Neural progenitor cell (in vitro differentiated cells): ENCODE measurements around the gene PRKAG2. TPM values are rescaled to one million over a fixed set of nuclear protein-coding genes. Genes with fewer than 3 reads are reported as not detected.
A peak's percentile ranks its signal among the peaks of the same experiment; 100 is the strongest.

ENCODE experiments used
- DNase-seq: peaks from one replicate; pipeline ENCODE4 v3.0.0-alpha.2; 2016; ENCODE audit warnings: low spot score
- H2AFZ ChIP-seq: fragments of 200-600 bp; sonication (generic); replicated peaks from 2 replicates; pipeline ENCODE4 v1.6.1; 2016; ENCODE audit warnings: antibody characterized with exemption
- H3F3A ChIP-seq: fragments of 200-600 bp; sonication (generic); 2 replicates; pipeline ENCODE4 v1.6.1; 2016; ENCODE audit warnings: antibody characterized with exemption, low read depth
- H3K27ac ChIP-seq: fragments of 200-600 bp; sonication (generic); 2 replicates; pipeline ENCODE4 v1.5.1; 2016; ENCODE audit warnings: mild to moderate bottlenecking
- H3K27me3 ChIP-seq: fragments of 200-600 bp; sonication (generic); 2 replicates; pipeline ENCODE4 v1.6.1; 2016; ENCODE audit warnings: mild to moderate bottlenecking, moderate library complexity
- H3K36me3 ChIP-seq: fragments of 200-600 bp; sonication (generic); 2 replicates; pipeline ENCODE4 v1.5.1; 2016
- H3K4me1 ChIP-seq: fragments of 200-600 bp; sonication (generic); 2 replicates; pipeline ENCODE4 v1.6.1; 2016; ENCODE audit warnings: mixed run types
- H3K4me2 ChIP-seq: fragments of 200-600 bp; sonication (generic); 2 replicates; pipeline ENCODE4 v1.6.1; 2016
- H3K4me3 ChIP-seq: fragments of 200-600 bp; sonication (generic); 2 replicates; pipeline ENCODE4 v1.5.1; 2016
- H3K79me2 ChIP-seq: fragments of 200-600 bp; sonication (generic); 2 replicates; pipeline ENCODE4 v1.6.1; 2016; ENCODE audit warnings: low read depth
- H3K9ac ChIP-seq: fragments of 200-600 bp; sonication (generic); 2 replicates; pipeline ENCODE4 v1.6.1; 2016
- H3K9me3 ChIP-seq: fragments of 200-600 bp; sonication (generic); 2 replicates; pipeline ENCODE4 v1.5.1; 2016; ENCODE audit warnings: low read depth
- H4K20me1 ChIP-seq: fragments of 200-600 bp; sonication (generic); 2 replicates; pipeline ENCODE4 v1.6.1; 2016; ENCODE audit warnings: low read depth
- H3K27ac Mint-ChIP-seq: 3 replicates; pipeline ENCODE4 v1.8.0; 2021; ENCODE audit warnings: mixed read lengths
- H3K27me3 Mint-ChIP-seq: 2 replicates; pipeline ENCODE4 v1.8.0; 2022; ENCODE audit warnings: low read depth, mild to moderate bottlenecking, inconsistent platforms, moderate library complexity, mixed read lengths; ENCODE audit not compliant: insufficient read depth
- H3K36me3 Mint-ChIP-seq: 3 replicates; pipeline ENCODE4 v1.8.0; 2021; ENCODE audit warnings: mixed read lengths
- H3K4me1 Mint-ChIP-seq: 3 replicates; pipeline ENCODE4 v1.8.0; 2021; ENCODE audit warnings: mixed read lengths
- H3K4me3 Mint-ChIP-seq: 3 replicates; pipeline ENCODE4 v1.8.0; 2021; ENCODE audit warnings: mild to moderate bottlenecking, moderate library complexity, mixed read lengths
- H3K9me3 Mint-ChIP-seq: 3 replicates; pipeline ENCODE4 v1.8.0; 2020; ENCODE audit warnings: mixed read lengths
- CTCF ChIP-seq: fragments of 200-600 bp; sonication (generic); IDR thresholded peaks from 2 replicates; pipeline ENCODE4 v1.5.1; 2017; ENCODE audit warnings: antibody characterized with exemption, mild to moderate bottlenecking
- EZH2 ChIP-seq: fragments of 200-600 bp; sonication (generic); IDR thresholded peaks from 2 replicates; pipeline ENCODE4 v1.6.1; 2017; ENCODE audit warnings: antibody characterized with exemption, mild to moderate bottlenecking, moderate library complexity
- EZH2phosphoT487 ChIP-seq: fragments of 200-600 bp; sonication (generic); IDR thresholded peaks from 2 replicates; pipeline ENCODE4 v1.6.1; 2017; ENCODE audit warnings: antibody characterized with exemption
- total RNA-seq: library from RNA; depleted of rRNA; stranded (reverse); fragments of >200 nt; gene quantifications from 2 replicates; pipeline ENCODE4 v1.2.3, GENCODE V29; 2015; ENCODE audit warnings: low replicate concordance

The PRKAG2 gene
- total RNA-seq, 1 donor from 2014 or later, result 11.4 TPM

- TF ChIP-seq EZH2phosphoT487 (no peak), CTCF (no peak), EZH2 (no peak)
- H3F3A ChIP-seq, result no peaks in the 10 kb centered on the region
- Mint-ChIP-seq H3K4me3 (peak overlapping the region; percentile 37), H3K27ac (peak overlapping the region; percentile 43), H3K36me3 (no peaks in the 10 kb centered on the region), H3K27me3 (peaks cover 13% of the 10 kb centered on the region), H3K9me3 (no peaks in the 10 kb centered on the region), H3K4me1 (peaks cover 29% of the 10 kb centered on the region)
- H3K4me2 ChIP-seq, result no peak overlapping the region
- no peaks in the 10 kb centered on the region for H3K4me1 ChIP-seq
- no peaks in the 10 kb centered on the region for H3K79me2 ChIP-seq
- H3K27me3 ChIP-seq, result no peaks in the 10 kb centered on the region
- no peak overlapping the region for H3K27ac ChIP-seq
- H3K9me3 ChIP-seq, result no peaks in the 10 kb centered on the region
- no peaks in the 10 kb centered on the region for H3K36me3 ChIP-seq
- H3K9ac ChIP-seq, result no peak overlapping the region
- H2AFZ ChIP-seq, result peak overlapping the region; percentile 0
- no peak for DNase-seq
- no peaks in the 10 kb centered on the region for H4K20me1 ChIP-seq
- no peak overlapping the region for H3K4me3 ChIP-seq
These were observed 156.6 kb downstream of the PRKAG2 start for GRCh38 chr7:151720280-151720679.

GRCh38 chr7:151719897-151720242 lies 157.0 kb downstream of the PRKAG2 start:
- Histone ChIP-seq H3K9me3 (no peaks in the 10 kb centered on the region), H3K9ac (no peak overlapping the region), H3K36me3 (no peaks in the 10 kb centered on the region), H2AFZ (peak overlapping the region; percentile 0), H3F3A (no peaks in the 10 kb centered on the region), H3K4me1 (no peaks in the 10 kb centered on the region), H3K27ac (no peak overlapping the region), H3K4me2 (no peak overlapping the region), H3K27me3 (no peaks in the 10 kb centered on the region), H3K4me3 (no peak overlapping the region), H4K20me1 (no peaks in the 10 kb centered on the region), H3K79me2 (no peaks in the 10 kb centered on the region)
- H3K9me3 Mint-ChIP-seq, result no peaks in the 10 kb centered on the region
- DNase-seq, result no peak
- peak overlapping the region; percentile 37 for H3K4me3 Mint-ChIP-seq
- TF ChIP-seq EZH2 (no peak), CTCF (no peak), EZH2phosphoT487 (no peak)
- peaks cover 13% of the 10 kb centered on the region for H3K27me3 Mint-ChIP-seq
- H3K27ac Mint-ChIP-seq, result no peak overlapping the region
- H3K36me3 Mint-ChIP-seq, result no peaks in the 10 kb centered on the region
- peaks cover 25% of the 10 kb centered on the region for H3K4me1 Mint-ChIP-seq

- Histone ChIP-seq H2AFZ (no peak overlapping the region), H3K27ac (no peak overlapping the region), H3K4me3 (no peak overlapping the region), H3K4me2 (no peak overlapping the region), H4K20me1 (no peaks in the 10 kb centered on the region), H3K9ac (no peak overlapping the region), H3K36me3 (no peaks in the 10 kb centered on the region), H3K9me3 (no peaks in the 10 kb centered on the region), H3K27me3 (no peaks in the 10 kb centered on the region), H3F3A (no peaks in the 10 kb centered on the region), H3K79me2 (no peaks in the 10 kb centered on the region), H3K4me1 (no peaks in the 10 kb centered on the region)
- peaks cover 13% of the 10 kb centered on the region for H3K27me3 Mint-ChIP-seq
- peak overlapping the region; percentile 9 for H3K27ac Mint-ChIP-seq
- no peaks in the 10 kb centered on the region for H3K36me3 Mint-ChIP-seq
- TF ChIP-seq CTCF, result no peak
- no peak for TF ChIP-seq EZH2
- no peak for TF ChIP-seq EZH2phosphoT487
- DNase-seq, result no peak
- peaks cover 25% of the 10 kb centered on the region for H3K4me1 Mint-ChIP-seq
- H3K9me3 Mint-ChIP-seq, result no peaks in the 10 kb centered on the region
- H3K4me3 Mint-ChIP-seq, result peak overlapping the region; percentile 37
These were observed 157.7 kb downstream of the PRKAG2 start for GRCh38 chr7:151719031-151719896.
